ENCODE measurements around the gene FAM171A1.
"Not testable (repeated sequence)": the region's sequence is repeated elsewhere in the genome, so short reads cannot be mapped to it uniquely, and the experiment has no call there.

Gene FAM171A1

GRCh38 chr10:15388172-15388571 lies 17.1 kb upstream of the FAM171A1 start:
- H3K27me3 Mint-ChIP-seq, result peaks cover 49% of the 10 kb centered on the region
- H3K36me3 Mint-ChIP-seq (ENCODE audit: low read depth); DNase-seq; H3K9me3 Mint-ChIP-seq; H3K27ac Mint-ChIP-seq; H3K4me3 Mint-ChIP-seq; H3K4me1 Mint-ChIP-seq (ENCODE audit: low read depth): not testable (repeated sequence)

- no peak for DNase-seq
- no peak overlapping the region for H3K4me3 Mint-ChIP-seq
- H3K9me3 Mint-ChIP-seq, result no peaks in the 10 kb centered on the region
- H3K27ac Mint-ChIP-seq, result no peak overlapping the region
- H3K4me1 Mint-ChIP-seq (ENCODE audit: low read depth), result no peaks in the 10 kb centered on the region
- no peaks in the 10 kb centered on the region for H3K36me3 Mint-ChIP-seq (ENCODE audit: low read depth)
- H3K27me3 Mint-ChIP-seq, result peaks cover 49% of the 10 kb centered on the region
Observed at GRCh38 chr10:15387021-15387420, 15.9 kb upstream of the FAM171A1 start.

- Mint-ChIP-seq H3K27ac (no peak overlapping the region), H3K4me1 (ENCODE audit: low read depth) (no peaks in the 10 kb centered on the region), H3K36me3 (ENCODE audit: low read depth) (no peaks in the 10 kb centered on the region), H3K9me3 (no peaks in the 10 kb centered on the region), H3K27me3 (peaks cover 51% of the 10 kb centered on the region), H3K4me3 (no peak overlapping the region)
- no peak for DNase-seq
Observed at GRCh38 chr10:15385552-15386455, 14.7 kb upstream of the FAM171A1 start.

GRCh38 chr10:15381420-15381819 lies 10.3 kb upstream of the FAM171A1 start:
- no peak overlapping the region for H3K4me3 Mint-ChIP-seq
- H3K27ac Mint-ChIP-seq, result no peak overlapping the region
- DNase-seq, result no peak
- H3K27me3 Mint-ChIP-seq, result peaks cover 48% of the 10 kb centered on the region
- H3K4me1 Mint-ChIP-seq (ENCODE audit: low read depth), result no peaks in the 10 kb centered on the region
- no peaks in the 10 kb centered on the region for H3K9me3 Mint-ChIP-seq
- no peaks in the 10 kb centered on the region for H3K36me3 Mint-ChIP-seq (ENCODE audit: low read depth)

GRCh38 chr10:15379078-15379477 lies 8.0 kb upstream of the FAM171A1 start:
- no peaks in the 10 kb centered on the region for H3K36me3 Mint-ChIP-seq (ENCODE audit: low read depth)
- DNase-seq, result no peak
- no peak overlapping the region for H3K4me3 Mint-ChIP-seq
- H3K27ac Mint-ChIP-seq, result no peak overlapping the region
- no peaks in the 10 kb centered on the region for H3K4me1 Mint-ChIP-seq (ENCODE audit: low read depth)
- peaks cover 37% of the 10 kb centered on the region for H3K27me3 Mint-ChIP-seq
- H3K9me3 Mint-ChIP-seq, result no peaks in the 10 kb centered on the region

GRCh38 chr10:15378569-15378968 lies 7.5 kb upstream of the FAM171A1 start:
- Mint-ChIP-seq H3K4me3 (no peak overlapping the region), H3K9me3 (no peaks in the 10 kb centered on the region), H3K4me1 (ENCODE audit: low read depth) (no peaks in the 10 kb centered on the region), H3K36me3 (ENCODE audit: low read depth) (no peaks in the 10 kb centered on the region), H3K27me3 (peaks cover 37% of the 10 kb centered on the region), H3K27ac (no peak overlapping the region)
- no peak for DNase-seq

- DNase-seq, result no peak
- peaks cover 6% of the 10 kb centered on the region for H3K4me1 Mint-ChIP-seq (ENCODE audit: low read depth)
- H3K27me3 Mint-ChIP-seq, result peaks cover 43% of the 10 kb centered on the region
- H3K4me3 Mint-ChIP-seq, result no peak overlapping the region
- H3K9me3 Mint-ChIP-seq, result no peaks in the 10 kb centered on the region
- H3K36me3 Mint-ChIP-seq (ENCODE audit: low read depth), result no peaks in the 10 kb centered on the region
- no peak overlapping the region for H3K27ac Mint-ChIP-seq
Observed at GRCh38 chr10:15374566-15374965, 3.5 kb upstream of the FAM171A1 start.

- no peaks in the 10 kb centered on the region for H3K9me3 Mint-ChIP-seq
- no peak for DNase-seq
- H3K27ac Mint-ChIP-seq, result no peak overlapping the region
- peaks cover 46% of the 10 kb centered on the region for H3K27me3 Mint-ChIP-seq
- H3K4me1 Mint-ChIP-seq (ENCODE audit: low read depth), result peaks cover 8% of the 10 kb centered on the region
- H3K4me3 Mint-ChIP-seq, result no peak overlapping the region
- H3K36me3 Mint-ChIP-seq (ENCODE audit: low read depth), result no peaks in the 10 kb centered on the region
Observed at GRCh38 chr10:15374156-15374555, 3.1 kb upstream of the FAM171A1 start.

GRCh38 chr10:15373199-15373598 lies 2.1 kb upstream of the FAM171A1 start:
- H3K4me1 Mint-ChIP-seq (ENCODE audit: low read depth), result peaks cover 8% of the 10 kb centered on the region

GRCh38 chr10:15370212-15370855 lies 755 bp downstream of the FAM171A1 start:
- H3K27me3 Mint-ChIP-seq, result peaks cover 52% of the 10 kb centered on the region

More at GRCh38 chr10:15373199-15373598, 2.1 kb upstream of the FAM171A1 start:
- Mint-ChIP-seq H3K9me3 (no peaks in the 10 kb centered on the region), H3K27ac (no peak overlapping the region), H3K27me3 (peaks cover 49% of the 10 kb centered on the region), H3K36me3 (ENCODE audit: low read depth) (no peaks in the 10 kb centered on the region), H3K4me3 (no peak overlapping the region)
- DNase-seq, result no peak

GRCh38 chr10:15369256-15370211 lies 1.6 kb downstream of the FAM171A1 start:
- DNase-seq, result peak; percentile 34
- Mint-ChIP-seq H3K4me3 (peak overlapping the region; percentile 75), H3K4me1 (ENCODE audit: low read depth) (peaks cover 8% of the 10 kb centered on the region), H3K27me3 (peaks cover 48% of the 10 kb centered on the region), H3K36me3 (ENCODE audit: low read depth) (no peaks in the 10 kb centered on the region), H3K9me3 (no peaks in the 10 kb centered on the region), H3K27ac (peak overlapping the region; percentile 68)

More at GRCh38 chr10:15370212-15370855, 755 bp downstream of the FAM171A1 start:
- H3K27ac Mint-ChIP-seq, result peak overlapping the region; percentile 68
- peak; percentile 52 for DNase-seq
- no peaks in the 10 kb centered on the region for H3K36me3 Mint-ChIP-seq (ENCODE audit: low read depth)
- H3K9me3 Mint-ChIP-seq, result no peaks in the 10 kb centered on the region
- peaks cover 8% of the 10 kb centered on the region for H3K4me1 Mint-ChIP-seq (ENCODE audit: low read depth)
- H3K4me3 Mint-ChIP-seq, result peak overlapping the region; percentile 75

- H3K9me3 Mint-ChIP-seq, result no peaks in the 10 kb centered on the region
- H3K36me3 Mint-ChIP-seq (ENCODE audit: low read depth), result no peaks in the 10 kb centered on the region
- peaks cover 8% of the 10 kb centered on the region for H3K4me1 Mint-ChIP-seq (ENCODE audit: low read depth)
- no peak for DNase-seq
- H3K27ac Mint-ChIP-seq, result no peak overlapping the region
- H3K4me3 Mint-ChIP-seq, result no peak overlapping the region
- peaks cover 46% of the 10 kb centered on the region for H3K27me3 Mint-ChIP-seq
Observed at GRCh38 chr10:15368101-15368855, 2.8 kb downstream of the FAM171A1 start.

GRCh38 chr10:15367296-15368085 lies 3.6 kb downstream of the FAM171A1 start:
- H3K27ac Mint-ChIP-seq, result no peak overlapping the region
- H3K4me3 Mint-ChIP-seq, result no peak overlapping the region
- H3K4me1 Mint-ChIP-seq (ENCODE audit: low read depth), result peaks cover 8% of the 10 kb centered on the region
- H3K27me3 Mint-ChIP-seq, result peaks cover 43% of the 10 kb centered on the region
- no peaks in the 10 kb centered on the region for H3K36me3 Mint-ChIP-seq (ENCODE audit: low read depth)
- no peak for DNase-seq
- no peaks in the 10 kb centered on the region for H3K9me3 Mint-ChIP-seq

Data from activated T-cell treated with anti-CD3 and anti-CD28 coated beads, Interleukin-2, amount 50 U/mL, for 24 hours (primary cell).